Brain microvascular endothelial cell (primary cell): ENCODE results near the gene TLE7.
A peak's percentile ranks its signal among the peaks of the same experiment; 100 is the strongest.

ENCODE experiments used
- DNase-seq: peaks from one replicate; pipeline ENCODE4 v3.0.0-alpha.2; 2020
- H3K27ac ChIP-seq: fragments of 250-450 bp; sonication (Bioruptor Pico); 2 replicates; pipeline ENCODE4 v1.5.1; 2020; ENCODE audit warnings: mild to moderate bottlenecking, moderate library complexity
- H3K27me3 ChIP-seq: fragments of 250-450 bp; sonication (Bioruptor Pico); replicated peaks from 2 replicates; pipeline ENCODE4 v1.5.1; 2020; ENCODE audit warnings: mild to moderate bottlenecking
- H3K36me3 ChIP-seq: fragments of 250-450 bp; sonication (Bioruptor Pico); replicated peaks from 2 replicates; pipeline ENCODE4 v1.5.1; 2020; ENCODE audit warnings: mild to moderate bottlenecking
- H3K4me3 ChIP-seq: 2 replicates; pipeline ENCODE4 v1.5.1; 2011; ENCODE audit warnings: low read depth, mild to moderate bottlenecking, control low read depth, low read length, moderate library complexity
- CTCF ChIP-seq: IDR thresholded peaks from 2 replicates; pipeline ENCODE4 v1.5.1; 2011; ENCODE audit warnings: low read depth, mild to moderate bottlenecking, moderate library complexity, low read length, control low read depth, inconsistent platforms; ENCODE audit errors: missing control alignments
- in situ Hi-C: cut with HindIII; loops from 2 replicates; pipeline ENCODE4 v1.10.0; 2017; ENCODE audit warnings: low sequenced_read_pairs, low pct_ligation_motif_present

The TLE7 gene

DNA sequence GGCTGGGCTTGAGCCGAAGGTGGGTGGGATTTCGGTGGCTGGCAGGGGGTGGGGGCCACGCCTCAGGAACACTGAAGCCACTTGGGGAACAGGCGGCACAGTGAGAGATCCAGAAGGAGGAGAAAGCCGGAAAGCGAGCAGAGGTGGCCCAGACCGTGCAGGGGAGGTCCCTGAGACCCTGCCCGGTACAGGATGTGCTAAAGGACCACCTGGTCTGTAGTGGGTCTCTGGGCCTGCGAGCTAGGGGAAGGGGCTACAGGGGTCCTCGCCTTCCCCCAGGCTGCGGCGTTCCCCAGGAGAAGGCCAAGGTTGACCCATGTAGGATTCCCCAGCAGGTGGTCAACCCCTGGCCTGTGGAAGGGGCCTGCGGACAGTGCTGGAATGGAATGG lies at the start of gene TLE7:
TLE7 (minus strand) TSS at position 4 of the 390 bp plus-strand sequence. CDS start 8,730 bp downstream, outside the sequence.
- no peak within 1 kb of the TSS for H3K4me3 ChIP-seq
- no peaks in the 10 kb centered on the region for H3K36me3 ChIP-seq
- H3K27me3 ChIP-seq = no peaks in the 10 kb centered on the region
- DNase-seq = no peak
- in situ Hi-C loops = no loop called here
- TF ChIP-seq CTCF = no peak
- H3K27ac ChIP-seq = no peak within 1 kb of the TSS

GRCh38 chr16:71491054-71491453 lies 49.2 kb upstream of the TLE7 start:
- TF ChIP-seq CTCF = no peak
- Histone ChIP-seq H3K27ac (no peak overlapping the region), H3K4me3 (no peak overlapping the region), H3K27me3 (no peaks in the 10 kb centered on the region), H3K36me3 (no peaks in the 10 kb centered on the region)
- in situ Hi-C loops = no loop called here
- no peak for DNase-seq

GRCh38 chr16:71490361-71490760 lies 48.5 kb upstream of the TLE7 start:
- TF ChIP-seq CTCF = no peak
- in situ Hi-C loops = no loop called here

GRCh38 chr16:71489122-71489521 lies 47.3 kb upstream of the TLE7 start, which contains the start of gene ZNF19:
Gene ZNF19, minus strand, starts transcription at chr16:71489324. Its CDS starts 7,210 bp downstream, at chr16:71482114.
- in situ Hi-C loops = no loop called here
- no peak for TF ChIP-seq CTCF

More at GRCh38 chr16:71490361-71490760, 48.5 kb upstream of the TLE7 start:
- Histone ChIP-seq H3K4me3 (no peak overlapping the region), H3K27me3 (no peaks in the 10 kb centered on the region), H3K36me3 (no peaks in the 10 kb centered on the region), H3K27ac (no peak overlapping the region)
- DNase-seq = no peak

DNA sequence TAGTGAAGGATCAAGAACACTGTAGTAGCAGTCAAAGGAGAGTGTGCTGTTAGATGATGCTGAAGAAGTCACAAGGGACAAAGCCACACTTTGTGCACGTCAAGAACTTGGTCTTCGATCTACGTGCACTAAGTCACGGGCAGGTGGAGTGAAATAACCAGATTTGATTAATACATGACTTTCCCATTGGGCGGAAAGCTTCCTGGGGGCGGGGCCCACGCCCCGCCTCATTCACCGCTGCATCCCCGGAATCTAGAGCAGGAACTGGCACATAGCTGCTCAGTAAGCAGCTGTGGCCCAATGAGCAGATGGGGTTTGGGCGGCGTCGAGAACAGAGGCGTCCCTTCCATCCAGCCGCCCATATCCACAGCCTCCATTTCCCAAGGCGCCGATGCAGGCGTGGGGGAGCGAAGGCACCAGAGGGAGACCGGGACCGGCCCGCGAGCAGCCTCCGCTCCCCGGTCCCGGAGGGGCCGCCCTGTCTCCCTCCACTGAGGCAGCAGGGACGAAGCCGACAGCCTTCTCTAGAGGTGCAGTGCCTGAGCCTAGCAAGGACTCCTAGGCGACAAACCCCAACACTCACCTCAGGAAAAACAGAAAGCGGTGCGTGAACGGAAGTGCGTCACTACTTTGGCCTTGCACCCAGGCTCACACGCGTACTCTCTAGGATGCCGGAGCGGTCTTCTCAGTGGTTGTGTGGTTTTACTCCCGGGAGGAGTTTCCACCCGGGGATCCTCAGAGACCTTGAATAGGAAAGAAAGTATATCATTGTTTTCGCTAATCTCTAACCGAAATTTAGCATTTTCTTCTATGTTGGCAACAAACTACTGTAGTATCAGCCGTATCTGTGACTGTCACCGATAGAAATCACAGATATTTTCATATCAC lies 42.4 kb upstream of the TLE7 start:
- H3K27me3 ChIP-seq = no peaks in the 10 kb centered on the region
- in situ Hi-C loops = no loop called here

More at GRCh38 chr16:71489122-71489521, 47.3 kb upstream of the TLE7 start, which contains the start of gene ZNF19:
- Histone ChIP-seq H3K4me3 (no peak within 1 kb of the TSS), H3K27ac (no peak within 1 kb of the TSS), H3K36me3 (no peaks in the 10 kb centered on the region), H3K27me3 (no peaks in the 10 kb centered on the region)
- DNase-seq = no peak

More for the DNA sequence above, 42.4 kb upstream of the TLE7 start:
- TF ChIP-seq CTCF = no peak
- peak; percentile 92 for DNase-seq
- Histone ChIP-seq H3K27ac (peak overlapping the region; percentile 99), H3K36me3 (no peaks in the 10 kb centered on the region), H3K4me3 (peak overlapping the region; percentile 89)
